Esophagus squamous epithelium (tissue), 5 donors: ENCODE results near the gene CPSF4. TPM values are rescaled to one million over a fixed set of nuclear protein-coding genes. Genes with fewer than 3 reads are reported as not detected.

ENCODE experiments used
- DNase-seq: peaks from one replicate; lab custom pipeline; 2025; lab: John Stamatoyannopoulos, UW
- H3K27ac ChIP-seq, 4 donors: fragments of 200-600 bp; sonication (generic); one replicate each; pipeline ENCODE4 v1.5.1; 2016 to 2019; ENCODE audit warnings: mild to moderate bottlenecking in 1 of 4
- H3K27me3 ChIP-seq, 4 donors: fragments of 200-600 bp; sonication (generic); 1 replicate in 3 of 4; 2 replicates in 1 of 4; pipeline versions ENCODE4 v1.5.1 to v1.6.0; 2017 to 2021; ENCODE audit warnings: antibody characterized with exemption in 1 of 4
- H3K36me3 ChIP-seq, 3 donors: fragments of 200-600 bp; sonication (generic); one replicate each; pipeline ENCODE4 v1.5.1; 2016 to 2019
- H3K4me1 ChIP-seq, 3 donors: fragments of 200-600 bp; sonication (generic); one replicate each; pipeline ENCODE4 v1.5.1; 2017 to 2019
- H3K4me3 ChIP-seq, 4 donors: fragments of 200-600 bp; sonication (generic); 1 replicate in 3 of 4; 2 replicates in 1 of 4; pipeline ENCODE4 v1.5.1; 2016 to 2019; ENCODE audit warnings: mild to moderate bottlenecking in 2 of 4, moderate library complexity in 1 of 4
- H3K9me3 ChIP-seq, 3 donors: fragments of 200-600 bp; sonication (generic); one replicate each; pipeline ENCODE4 v1.5.1; 2016 to 2019
- CTCF ChIP-seq, 6 experiments: fragments of 450-650 bp in 4 of 6; fragments of 200-600 bp in 2 of 6; sonication (generic) in 2 of 6; IDR thresholded peaks; one replicate each; pipeline ENCODE4 v1.5.1; 2016 to 2019; ENCODE audit warnings: antibody characterized with exemption in 6 of 6, mild to moderate bottlenecking in 4 of 6, moderate library complexity in 4 of 6
- POLR2A ChIP-seq, 4 donors: fragments of 450-650 bp; IDR thresholded peaks; one replicate each; pipeline ENCODE4 v1.6.1; 2017; ENCODE audit warnings: antibody characterized with exemption in 4 of 4, mild to moderate bottlenecking in 4 of 4, moderate library complexity in 3 of 4
- WGBS, 2 donors: methylation state at CpG; one replicate each; pipeline ENCODE4 v1.1.5; 2018; 5-methylcytosine and 5-hydroxymethylcytosine counted together
- intact Hi-C: fragments of 100-400 bp; cut with DNase I; formaldehyde crosslinking; loops from one replicate; pipeline ENCODE4 v1.15.0; 2022
- total RNA-seq, 4 donors: library from RNA; depleted of rRNA; stranded (reverse); fragments of >200 nt; gene quantifications; one replicate each; pipeline ENCODE4 v1.1.0, GENCODE V29; 2016
- donor health status: DM: yes; HTN: yes; CAD: no.

Gene CPSF4
- total RNA-seq, 4 donors from 2014 or later = 15.1 to 29.2 (median 19.4) TPM

- H3K27me3 ChIP-seq = no peaks in the 10 kb centered on the region
- no peak for DNase-seq
- TF ChIP-seq POLR2A (IDR thresholded peaks at IDR 0.05) = no peak
- TF ChIP-seq CTCF (IDR thresholded peaks at IDR 0.05) = no peak
- intact Hi-C loops = no loop called here
- no peaks in the 10 kb centered on the region for H3K9me3 ChIP-seq
- 63 to 74% methylated on average over 5 to 19 of the region's 21 CpGs for WGBS, 2 donors
- no peak overlapping the region for H3K27ac ChIP-seq
- no peak overlapping the region for H3K4me3 ChIP-seq
- H3K36me3 ChIP-seq = peaks cover 32 to 86% (median 43%) of the 10 kb centered on the region in 3 donors
- H3K4me1 ChIP-seq = peaks cover 16 to 23% (median 20%) of the 10 kb centered on the region in 3 donors
These were observed 42.1 kb upstream of the CPSF4 start for GRCh38 chr7:99396418-99397296.

GRCh38 chr7:99397297-99397983 is 41.3 kb upstream of the CPSF4 start:
- intact Hi-C loops = no loop called here
- no peaks in the 10 kb centered on the region for H3K27me3 ChIP-seq
- WGBS, 2 donors = 70 to 72% methylated on average over 16 to 17 of the region's 18 CpGs
- H3K4me3 ChIP-seq = no peak overlapping the region
- peaks cover 11 to 15% (median 14%) of the 10 kb centered on the region in 3 donors for H3K4me1 ChIP-seq
- DNase-seq = no peak
- TF ChIP-seq POLR2A (IDR thresholded peaks at IDR 0.05) (no peak), CTCF (IDR thresholded peaks at IDR 0.05) (no peak)
- no peak overlapping the region for H3K27ac ChIP-seq
- H3K36me3 ChIP-seq = peaks cover 32 to 89% (median 43%) of the 10 kb centered on the region in 3 donors
- no peaks in the 10 kb centered on the region for H3K9me3 ChIP-seq

GRCh38 chr7:99398891-99399445 is 39.8 kb upstream of the CPSF4 start:
- 49 to 83% methylated on average over 2 to 5 of the region's 5 CpGs for WGBS, 2 donors
- TF ChIP-seq POLR2A (IDR thresholded peaks at IDR 0.05) = no peak
- TF ChIP-seq CTCF (IDR thresholded peaks at IDR 0.05) = no peak
- H3K9me3 ChIP-seq = no peaks in the 10 kb centered on the region
- H3K27me3 ChIP-seq = no peaks in the 10 kb centered on the region
- peaks cover 32 to 100% (median 53%) of the 10 kb centered on the region in 3 donors for H3K36me3 ChIP-seq
- H3K4me3 ChIP-seq = no peak overlapping the region
- DNase-seq = no peak
- H3K4me1 ChIP-seq = peaks cover 0 to 1% (median 1%) of the 10 kb centered on the region in 3 donors
- H3K27ac ChIP-seq = no peak overlapping the region
- intact Hi-C loops = no loop called here

GRCh38 chr7:99399597-99399996 is 39.1 kb upstream of the CPSF4 start:
- Histone ChIP-seq H3K36me3 (peaks cover 32 to 100% (median 53%) of the 10 kb centered on the region in 3 donors), H3K4me3 (no peak overlapping the region), H3K4me1 (peaks cover 0 to 6% (median 0%) of the 10 kb centered on the region in 3 donors), H3K27me3 (no peaks in the 10 kb centered on the region), H3K27ac (no peak overlapping the region), H3K9me3 (no peaks in the 10 kb centered on the region)
- intact Hi-C loops = no loop called here
- no peak for TF ChIP-seq POLR2A (IDR thresholded peaks at IDR 0.05)
- TF ChIP-seq CTCF (IDR thresholded peaks at IDR 0.05) = no peak
- 64 to 80% methylated on average over 1 to 4 of the region's 6 CpGs for WGBS, 2 donors
- DNase-seq = no peak
